IMR-90 (cell line): Measurements from ENCODE around the gene GPATCH8. TPM values are rescaled to one million over a fixed set of nuclear protein-coding genes. Genes with fewer than 3 reads are reported as not detected.

ENCODE experiments used
- ATAC-seq: fragments of 200-7000 bp; cut with Tn5 transposase; 2 replicates; pipeline ENCODE4 v1.9.1; 2020; ENCODE audit warnings: low read depth, mild to moderate bottlenecking, moderate library complexity
- BruUV-seq: library from RNA; stranded (reverse); fragments of 400-500 nt; replicated peaks from 2 replicates; lab custom pipeline; 2021; lab: Mats Ljungman, UMichigan
- CTCF ChIA-PET: fragments of 300-600 bp; formaldehyde crosslinking; extraction: SDS; loops from one replicate; lab custom pipeline; 2021; ENCODE audit warnings: antibody characterized with exemption; lab: Yijun Ruan, JAX
- POLR2A ChIA-PET: fragments of 300-600 bp; sonication (Branson Sonifier 250); formaldehyde crosslinking; loops from one replicate; lab custom pipeline; 2022; ENCODE audit warnings: antibody characterized with exemption; ENCODE audit not compliant: unreplicated experiment; lab: Charles Lee
- DNase-seq: peaks from one replicate; pipeline ENCODE4 v3.0.0; 2013
- H2AFZ ChIP-seq: replicated peaks from 2 replicates; pipeline ENCODE3; 2013; ENCODE audit warnings: low read length, mild to moderate bottlenecking; ENCODE audit not compliant: poor library complexity
- H2AK5ac ChIP-seq: 2 replicates; pipeline ENCODE4 v1.6.1; 2013; ENCODE audit warnings: low read depth, low read length, inconsistent platforms
- H2AK9ac ChIP-seq: replicated peaks from 2 replicates; pipeline ENCODE3; 2013; ENCODE audit warnings: mild to moderate bottlenecking, low read depth, low read length, moderate library complexity; ENCODE audit not compliant: poor library complexity
- H2BK120ac ChIP-seq: 2 replicates; pipeline ENCODE4 v1.6.1; 2013; ENCODE audit warnings: low read depth, low read length, inconsistent platforms
- H2BK15ac ChIP-seq: 3 replicates; pipeline ENCODE4 v1.6.1; 2013; ENCODE audit warnings: low read depth, low read length, inconsistent platforms
- H2BK20ac ChIP-seq: 2 replicates; pipeline ENCODE4 v1.6.1; 2013; ENCODE audit warnings: low read depth, mild to moderate bottlenecking, inconsistent platforms, low read length, moderate library complexity
- H2BK5ac ChIP-seq: 2 replicates; pipeline ENCODE4 v1.6.1; 2013; ENCODE audit warnings: mild to moderate bottlenecking, low read depth, low read length, inconsistent platforms; ENCODE audit not compliant: poor library complexity, severe bottlenecking
- H3K14ac ChIP-seq: replicated peaks from 2 replicates; pipeline ENCODE4 v1.6.1; 2013; ENCODE audit warnings: low read depth, low read length, inconsistent platforms
- H3K18ac ChIP-seq: 2 replicates; pipeline ENCODE4 v1.6.1; 2013; ENCODE audit warnings: low read depth, low read length, control low read depth
- H3K23ac ChIP-seq: 2 replicates; pipeline ENCODE4 v1.6.1; 2013; ENCODE audit warnings: low read depth, low read length, inconsistent platforms
- H3K27ac ChIP-seq: 2 replicates; pipeline ENCODE4 v1.5.1; 2013; ENCODE audit warnings: mild to moderate bottlenecking, control low read depth, low read length; ENCODE audit not compliant: insufficient read depth
- H3K27me3 ChIP-seq: 2 replicates; pipeline ENCODE4 v1.6.1; 2013; ENCODE audit warnings: low read length; ENCODE audit not compliant: control insufficient read depth, insufficient read depth
- H3K36me3 ChIP-seq: 2 replicates; pipeline ENCODE4 v1.6.1; 2013; ENCODE audit warnings: low read length, mixed read lengths; ENCODE audit not compliant: control insufficient read depth, insufficient read depth
- H3K4ac ChIP-seq: 2 replicates; pipeline ENCODE4 v1.6.1; 2013; ENCODE audit warnings: low read depth, low read length, inconsistent platforms
- H3K4me1 ChIP-seq: 2 replicates; pipeline ENCODE4 v1.6.1; 2013; ENCODE audit warnings: low read length, mixed read lengths; ENCODE audit not compliant: control insufficient read depth, insufficient read depth
- H3K4me2 ChIP-seq: 2 replicates; pipeline ENCODE4 v1.6.1; 2013; ENCODE audit warnings: low read depth, mild to moderate bottlenecking, control low read depth, low read length, moderate library complexity
- H3K4me3 ChIP-seq: 2 replicates; pipeline ENCODE4 v1.5.1; 2013; ENCODE audit warnings: low read depth, mild to moderate bottlenecking, control low read depth, low read length, moderate library complexity; ENCODE audit not compliant: insufficient read depth
- H3K56ac ChIP-seq: 2 replicates; pipeline ENCODE4 v1.6.1; 2013; ENCODE audit warnings: low read length, inconsistent platforms; ENCODE audit not compliant: insufficient read depth; ENCODE audit errors: extremely low read depth
- H3K79me1 ChIP-seq, 2 experiments: 2 replicates each; pipeline ENCODE4 v1.6.1; 2013; ENCODE audit warnings: low read length in 2 of 2, inconsistent platforms in 1 of 2, low read depth in 1 of 2
- H3K9ac ChIP-seq: 2 replicates; pipeline ENCODE4 v1.6.1; 2013; ENCODE audit warnings: low read depth, low read length, control low read depth
- H3K9me1 ChIP-seq: 2 replicates; pipeline ENCODE4 v1.6.1; 2013; ENCODE audit warnings: low read length, inconsistent platforms; ENCODE audit not compliant: insufficient read depth
- H3K9me3 ChIP-seq: 2 replicates; pipeline ENCODE4 v1.6.1; 2013; ENCODE audit warnings: low read length; ENCODE audit not compliant: control insufficient read depth, insufficient read depth
- H4K20me1 ChIP-seq: 2 replicates; pipeline ENCODE4 v1.6.1; 2013; ENCODE audit warnings: low read length, inconsistent platforms; ENCODE audit not compliant: insufficient read depth
- H4K5ac ChIP-seq: 2 replicates; pipeline ENCODE4 v1.6.1; 2013; ENCODE audit warnings: mild to moderate bottlenecking, low read depth, low read length, control low read depth
- H4K8ac ChIP-seq, 2 experiments: 2 replicates each; pipeline ENCODE4 v1.6.1; 2013; ENCODE audit warnings: low read depth in 2 of 2, low read length in 2 of 2, control low read depth in 1 of 2, inconsistent platforms in 1 of 2
- H4K91ac ChIP-seq: 2 replicates; pipeline ENCODE4 v1.6.1; 2013; ENCODE audit warnings: low read depth, low read length, inconsistent platforms; ENCODE audit not compliant: insufficient read depth
- BHLHE40 ChIP-seq: fragments of 150-350 bp; IDR thresholded peaks from 2 replicates; pipeline ENCODE4 v1.6.1; 2016; ENCODE audit warnings: mild to moderate bottlenecking, low read depth, low read length
- CEBPB ChIP-seq: IDR thresholded peaks from 2 replicates; pipeline ENCODE4 v1.6.1; 2012; ENCODE audit warnings: low read depth, low read length, improper control_type of control experiment
- CHD1 ChIP-seq: IDR thresholded peaks from 2 replicates; pipeline ENCODE4 v1.6.1; 2012; ENCODE audit warnings: low read depth, low read length, improper control_type of control experiment
- FOS ChIP-seq: fragments of 150-350 bp; IDR thresholded peaks from 2 replicates; pipeline ENCODE4 v1.6.1; 2016; ENCODE audit warnings: low read depth, low read length
- MAFK ChIP-seq: IDR thresholded peaks from 2 replicates; pipeline ENCODE4 v1.6.1; 2012; ENCODE audit warnings: low read depth, low read length, improper control_type of control experiment
- MAZ ChIP-seq: IDR thresholded peaks from 2 replicates; pipeline ENCODE4 v1.6.1; 2012; ENCODE audit warnings: low read depth, mild to moderate bottlenecking, low read length, improper control_type of control experiment, moderate library complexity, borderline replicate concordance
- MXI1 ChIP-seq: IDR thresholded peaks from 2 replicates; pipeline ENCODE4 v1.6.1; 2012; ENCODE audit warnings: low read depth, mild to moderate bottlenecking, low read length, moderate library complexity, borderline replicate concordance
- NFE2L2 ChIP-seq: fragments of 150-350 bp; IDR thresholded peaks from 2 replicates; pipeline ENCODE4 v1.6.1; 2016; ENCODE audit warnings: low read depth, mild to moderate bottlenecking, low read length
- POLR2A ChIP-seq: IDR thresholded peaks from 2 replicates; pipeline ENCODE4 v1.6.1; 2012; ENCODE audit warnings: mild to moderate bottlenecking, low read depth, low read length
- RAD21 ChIP-seq: IDR thresholded peaks from 2 replicates; pipeline ENCODE4 v1.6.1; 2012; ENCODE audit warnings: low read length, improper control_type of control experiment
- RCOR1 ChIP-seq: IDR thresholded peaks from 2 replicates; pipeline ENCODE4 v1.6.1; 2012; ENCODE audit warnings: mild to moderate bottlenecking, low read length, improper control_type of control experiment; ENCODE audit not compliant: insufficient replicate concordance
- RFX5 ChIP-seq: IDR thresholded peaks from 2 replicates; pipeline ENCODE4 v1.8.0; 2012; ENCODE audit warnings: low read depth, mild to moderate bottlenecking, low read length, moderate library complexity
- SMC3 ChIP-seq: fragments of 150-350 bp; IDR thresholded peaks from 2 replicates; pipeline ENCODE4 v1.6.1; 2016; ENCODE audit warnings: low read depth, mild to moderate bottlenecking, antibody characterized with exemption, low read length, moderate library complexity
- WGBS, 2 experiments: methylation state at CpG; one replicate each; pipeline versions ENCODE4 v1.1.5 to v1.1.7; 2013; ENCODE audit warnings: missing lambda C conversion rate in 2 of 2; ENCODE audit not compliant: insufficient read length in 1 of 2; ENCODE audit errors: extremely low coverage in 2 of 2; 5-methylcytosine and 5-hydroxymethylcytosine counted together
- dilution Hi-C: fragments of 300-500 bp; cut with HindIII; formaldehyde crosslinking; loops from one replicate; pipeline ENCODE4 v1.14.3; 2018; ENCODE audit warnings: low sequenced_read_pairs; ENCODE audit not compliant: unreplicated experiment
- in situ Hi-C: fragments of 300-500 bp; cut with MboI; formaldehyde crosslinking; loops from 3 replicates; pipeline ENCODE4 v1.14.3; 2019; ENCODE audit warnings: low sequenced_read_pairs, inconsistent platforms, mixed read lengths
- intact Hi-C: fragments of 100-400 bp; cut with micrococcal nuclease; formaldehyde crosslinking; loops from 2 replicates; pipeline ENCODE4 v1.10.0; 2022
- polyA plus RNA-seq, 3 experiments: library from polyadenylated mRNA; depleted of rRNA; stranded (reverse); fragments of >200 nt; gene quantifications; 2 replicates each; pipeline ENCODE4 v1.2.3, GENCODE V29; 2012; ENCODE audit warnings: low replicate concordance in 1 of 3
- total RNA-seq: library from RNA; depleted of rRNA; stranded (reverse); fragments of >200 nt; gene quantifications from 2 replicates; pipeline ENCODE4 v1.2.3, GENCODE V29; 2012
- TF ChIP-seq, protein P1 (sequence below): fragments of 150-350 bp; IDR thresholded peaks from 2 replicates; pipeline ENCODE4 v1.6.1; 2017; ENCODE audit warnings: mild to moderate bottlenecking, antibody characterized with exemption, low read length, low read depth
- TF ChIP-seq, protein P2 (sequence below): conservative IDR thresholded peaks from 2 replicates; pipeline ENCODE4 v1.5.1; 2012; ENCODE audit warnings: mild to moderate bottlenecking, low read depth, low read length, improper control_type of control experiment
- TF ChIP-seq, protein P3 (sequence below): fragments of 150-350 bp; IDR thresholded peaks from 2 replicates; pipeline ENCODE4 v1.6.1; 2016; ENCODE audit warnings: low read depth, mild to moderate bottlenecking, low read length, moderate library complexity, borderline replicate concordance

The GPATCH8 gene
- total and polyA plus RNA-seq, 2 of the 4 experiments (the other 2 are of a cell fraction), result 8.8 to 13.2 TPM

DNA sequence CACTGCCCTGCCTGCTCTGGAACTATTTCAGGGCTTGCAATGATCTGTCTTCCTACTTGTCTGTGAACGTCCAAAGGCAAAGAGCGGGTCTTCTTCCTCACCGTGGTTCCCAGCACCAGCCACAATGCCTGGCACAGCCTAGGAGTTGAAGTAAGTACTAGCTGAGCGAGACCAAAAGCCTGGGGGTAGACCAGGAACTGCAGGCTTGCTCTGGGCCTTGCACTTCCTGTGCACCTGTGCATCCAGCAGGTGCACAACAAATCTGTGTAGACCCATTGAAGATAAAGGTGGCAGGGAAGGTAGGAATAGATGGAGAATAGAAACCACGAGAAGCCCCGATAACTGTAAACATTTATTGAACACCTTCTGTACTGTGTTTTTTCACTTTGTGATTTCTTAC lies 144.2 kb downstream of the GPATCH8 start:
- in situ Hi-C loops, result no loop called here
- H3K9ac ChIP-seq, result no peak overlapping the region
- dilution Hi-C loops, result no loop called here
- ATAC-seq, result no peak
- no peak overlapping the region for H3K23ac ChIP-seq
- no peak overlapping the region for H2BK15ac ChIP-seq
- peaks cover 11% of the 10 kb centered on the region for H4K20me1 ChIP-seq
- H2BK20ac ChIP-seq, result no peak overlapping the region
- TF ChIP-seq, protein P1, sequence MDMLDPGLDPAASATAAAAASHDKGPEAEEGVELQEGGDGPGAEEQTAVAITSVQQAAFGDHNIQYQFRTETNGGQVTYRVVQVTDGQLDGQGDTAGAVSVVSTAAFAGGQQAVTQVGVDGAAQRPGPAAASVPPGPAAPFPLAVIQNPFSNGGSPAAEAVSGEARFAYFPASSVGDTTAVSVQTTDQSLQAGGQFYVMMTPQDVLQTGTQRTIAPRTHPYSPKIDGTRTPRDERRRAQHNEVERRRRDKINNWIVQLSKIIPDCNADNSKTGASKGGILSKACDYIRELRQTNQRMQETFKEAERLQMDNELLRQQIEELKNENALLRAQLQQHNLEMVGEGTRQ, result no peak
- no peak for TF ChIP-seq SMC3
- TF ChIP-seq RFX5, result no peak
- no peak for TF ChIP-seq MAZ
- no peak for TF ChIP-seq MAFK
- no peak for TF ChIP-seq FOS
- no peak for TF ChIP-seq BHLHE40
- TF ChIP-seq POLR2A, result no peak
- TF ChIP-seq, protein P2, sequence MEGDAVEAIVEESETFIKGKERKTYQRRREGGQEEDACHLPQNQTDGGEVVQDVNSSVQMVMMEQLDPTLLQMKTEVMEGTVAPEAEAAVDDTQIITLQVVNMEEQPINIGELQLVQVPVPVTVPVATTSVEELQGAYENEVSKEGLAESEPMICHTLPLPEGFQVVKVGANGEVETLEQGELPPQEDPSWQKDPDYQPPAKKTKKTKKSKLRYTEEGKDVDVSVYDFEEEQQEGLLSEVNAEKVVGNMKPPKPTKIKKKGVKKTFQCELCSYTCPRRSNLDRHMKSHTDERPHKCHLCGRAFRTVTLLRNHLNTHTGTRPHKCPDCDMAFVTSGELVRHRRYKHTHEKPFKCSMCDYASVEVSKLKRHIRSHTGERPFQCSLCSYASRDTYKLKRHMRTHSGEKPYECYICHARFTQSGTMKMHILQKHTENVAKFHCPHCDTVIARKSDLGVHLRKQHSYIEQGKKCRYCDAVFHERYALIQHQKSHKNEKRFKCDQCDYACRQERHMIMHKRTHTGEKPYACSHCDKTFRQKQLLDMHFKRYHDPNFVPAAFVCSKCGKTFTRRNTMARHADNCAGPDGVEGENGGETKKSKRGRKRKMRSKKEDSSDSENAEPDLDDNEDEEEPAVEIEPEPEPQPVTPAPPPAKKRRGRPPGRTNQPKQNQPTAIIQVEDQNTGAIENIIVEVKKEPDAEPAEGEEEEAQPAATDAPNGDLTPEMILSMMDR, result no peak
- TF ChIP-seq, protein P3, sequence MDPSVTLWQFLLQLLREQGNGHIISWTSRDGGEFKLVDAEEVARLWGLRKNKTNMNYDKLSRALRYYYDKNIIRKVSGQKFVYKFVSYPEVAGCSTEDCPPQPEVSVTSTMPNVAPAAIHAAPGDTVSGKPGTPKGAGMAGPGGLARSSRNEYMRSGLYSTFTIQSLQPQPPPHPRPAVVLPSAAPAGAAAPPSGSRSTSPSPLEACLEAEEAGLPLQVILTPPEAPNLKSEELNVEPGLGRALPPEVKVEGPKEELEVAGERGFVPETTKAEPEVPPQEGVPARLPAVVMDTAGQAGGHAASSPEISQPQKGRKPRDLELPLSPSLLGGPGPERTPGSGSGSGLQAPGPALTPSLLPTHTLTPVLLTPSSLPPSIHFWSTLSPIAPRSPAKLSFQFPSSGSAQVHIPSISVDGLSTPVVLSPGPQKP, result no peak
- TF ChIP-seq CHD1, result no peak
- TF ChIP-seq RCOR1, result no peak
- no peak for TF ChIP-seq MXI1
- no peak for TF ChIP-seq CEBPB
- no peak for TF ChIP-seq RAD21
- no peak for TF ChIP-seq NFE2L2
- H3K56ac ChIP-seq, result no peak overlapping the region
- H2AFZ ChIP-seq, result no peak overlapping the region
- H3K4me1 ChIP-seq, result peaks cover 15% of the 10 kb centered on the region
- no peak overlapping the region for H3K4ac ChIP-seq
- ChIA-PET CTCF (interaction anchor here (0.8 kb wide), 1 partner anchor 138 kb away, joined by 3 read pairs; no protein-coding TSS in a partner anchor), POLR2A (no interaction called here)
- H4K8ac ChIP-seq, result no peak overlapping the region
- H3K79me1 ChIP-seq, result peaks cover 4 to 28% of the 10 kb centered on the region in 2 experiments; a peak in 2 of 4 replicates
- no peak overlapping the region for H2AK9ac ChIP-seq
- no peak overlapping the region for H3K14ac ChIP-seq
- H2AK5ac ChIP-seq, result no peak overlapping the region
- H3K9me3 ChIP-seq, result no peaks in the 10 kb centered on the region
- no peak overlapping the region for H3K4me3 ChIP-seq
- no peak overlapping the region for H4K5ac ChIP-seq
- H3K36me3 ChIP-seq, result peaks cover 14% of the 10 kb centered on the region; the same call in 1 of the 2 replicates
- no peak overlapping the region for H2BK5ac ChIP-seq
- intact Hi-C loops, result no loop called here
- H3K9me1 ChIP-seq, result peaks cover 8% of the 10 kb centered on the region; the same call in 1 of the 2 replicates
- no peak for DNase-seq
- BruUV-seq, result no TSS peak
- H3K18ac ChIP-seq, result no peak overlapping the region
- 83% methylated on average over 4 of the region's 6 CpGs; no CpG with 5 or more reads in 1 of the 2 experiments for WGBS, 2 experiments
- H2BK120ac ChIP-seq, result no peak overlapping the region
- no peak overlapping the region for H3K27ac ChIP-seq
- no peak overlapping the region for H3K4me2 ChIP-seq
- no peak overlapping the region for H4K91ac ChIP-seq
- no peaks in the 10 kb centered on the region for H3K27me3 ChIP-seq
